Skeletal muscle tissue (tissue), 4 donors: Measurements from ENCODE around the gene ZFC3H1. TPM values are rescaled to one million over a fixed set of nuclear protein-coding genes. Genes with fewer than 3 reads are reported as not detected.

Experiments
- H3K27ac ChIP-seq: one replicate; pipeline ENCODE4 v1.7.0; 2013; ENCODE audit warnings: mild to moderate bottlenecking, low read depth, low read length, inconsistent platforms
- H3K27me3 ChIP-seq, 3 donors: one replicate each; pipeline ENCODE4 v1.7.0; 2013; ENCODE audit warnings: low read length in 3 of 3; ENCODE audit not compliant: control insufficient read depth in 3 of 3, insufficient read depth in 3 of 3
- H3K36me3 ChIP-seq, 3 donors: one replicate each; pipeline ENCODE4 v1.7.0; 2013; ENCODE audit warnings: low read length in 3 of 3; ENCODE audit not compliant: control insufficient read depth in 3 of 3, insufficient read depth in 3 of 3
- H3K4me1 ChIP-seq, 3 donors: one replicate each; pipeline ENCODE4 v1.7.0; 2013; ENCODE audit warnings: low read length in 3 of 3, mild to moderate bottlenecking in 3 of 3; ENCODE audit not compliant: control insufficient read depth in 3 of 3, insufficient read depth in 3 of 3
- H3K4me3 ChIP-seq, 3 donors: one replicate each; pipeline ENCODE4 v1.7.0; 2013; ENCODE audit warnings: low read length in 3 of 3
- H3K9ac ChIP-seq, 3 donors: one replicate each; pipeline ENCODE4 v1.7.0; 2013; ENCODE audit warnings: low read length in 3 of 3, mild to moderate bottlenecking in 3 of 3, moderate library complexity in 2 of 3, low read depth in 1 of 3
- H3K9me3 ChIP-seq, 3 donors: one replicate each; pipeline ENCODE4 v1.7.0; 2013; ENCODE audit warnings: low read length in 3 of 3; ENCODE audit not compliant: control insufficient read depth in 3 of 3
- total RNA-seq: library from RNA; depleted of rRNA; stranded (reverse); fragments of >200 nt; gene quantifications from one replicate; pipeline ENCODE4 v1.2.3, GENCODE V29; 2014
- donor health status: Osteomylitis.

Gene ZFC3H1
- total RNA-seq, 1 donor from 2014 or later = 25.1 TPM

- no peak overlapping the region for H3K9ac ChIP-seq
- no peaks in the 10 kb centered on the region for H3K9me3 ChIP-seq
- no peaks in the 10 kb centered on the region for H3K27me3 ChIP-seq
- no peaks in the 10 kb centered on the region for H3K36me3 ChIP-seq
- H3K4me1 ChIP-seq = peaks cover 12% of the 10 kb centered on the region in 3 donors
- H3K27ac ChIP-seq = no peak overlapping the region
- peak overlapping the region in 1 of 3 donors; percentile 17 for H3K4me3 ChIP-seq
Observed at GRCh38 chr12:71684081-71684480, 20.4 kb upstream of the ZFC3H1 start.

GRCh38 chr12:71683633-71684032, 20.0 kb upstream of the ZFC3H1 start:
- Histone ChIP-seq H3K36me3 (no peaks in the 10 kb centered on the region), H3K27ac (no peak overlapping the region), H3K9ac (no peak overlapping the region), H3K9me3 (no peaks in the 10 kb centered on the region), H3K27me3 (no peaks in the 10 kb centered on the region), H3K4me3 (no peak overlapping the region), H3K4me1 (peaks cover 9 to 12% (median 11%) of the 10 kb centered on the region in 3 donors)

GRCh38 chr12:71682466-71682865, 18.8 kb upstream of the ZFC3H1 start:
- no peak overlapping the region for H3K27ac ChIP-seq
- H3K4me3 ChIP-seq = no peak overlapping the region
- no peak overlapping the region for H3K9ac ChIP-seq
- H3K4me1 ChIP-seq = peaks cover 2 to 6% (median 5%) of the 10 kb centered on the region in 3 donors
- H3K36me3 ChIP-seq = no peaks in the 10 kb centered on the region
- no peaks in the 10 kb centered on the region for H3K9me3 ChIP-seq
- no peaks in the 10 kb centered on the region for H3K27me3 ChIP-seq

- Histone ChIP-seq H3K27ac (no peak overlapping the region), H3K9ac (no peak overlapping the region), H3K9me3 (no peaks in the 10 kb centered on the region), H3K4me3 (no peak overlapping the region), H3K4me1 (no peaks in the 10 kb centered on the region), H3K36me3 (peaks cover 0 to 3% (median 0%) of the 10 kb centered on the region in 3 donors), H3K27me3 (no peaks in the 10 kb centered on the region)
Observed at GRCh38 chr12:71671816-71672215, 8.2 kb upstream of the ZFC3H1 start.

- H3K4me3 ChIP-seq = no peak overlapping the region
- H3K9me3 ChIP-seq = no peaks in the 10 kb centered on the region
- H3K4me1 ChIP-seq = no peaks in the 10 kb centered on the region
- no peaks in the 10 kb centered on the region for H3K27me3 ChIP-seq
- H3K9ac ChIP-seq = no peak overlapping the region
- H3K36me3 ChIP-seq = no peaks in the 10 kb centered on the region
- H3K27ac ChIP-seq = no peak overlapping the region
Observed at GRCh38 chr12:71671311-71671710, 7.7 kb upstream of the ZFC3H1 start.

- Histone ChIP-seq H3K4me3 (no peak overlapping the region), H3K27ac (no peak overlapping the region), H3K9ac (no peak overlapping the region), H3K36me3 (no peaks in the 10 kb centered on the region), H3K9me3 (no peaks in the 10 kb centered on the region), H3K27me3 (no peaks in the 10 kb centered on the region), H3K4me1 (peaks cover 11 to 23% (median 17%) of the 10 kb centered on the region in 3 donors)
Observed at GRCh38 chr12:71666259-71666658, 2.6 kb upstream of the ZFC3H1 start.

GRCh38 chr12:71665090-71665463, 1.4 kb upstream of the ZFC3H1 start:
- H3K27ac ChIP-seq = peak overlapping the region; percentile 96
- H3K4me3 ChIP-seq = peak overlapping the region; percentile 96 to 99 (median 99)
- H3K4me1 ChIP-seq = peaks cover 11 to 23% (median 17%) of the 10 kb centered on the region in 3 donors
- no peaks in the 10 kb centered on the region for H3K9me3 ChIP-seq
- H3K27me3 ChIP-seq = no peaks in the 10 kb centered on the region
- H3K9ac ChIP-seq = peak overlapping the region; percentile 95 to 97 (median 96)
- H3K36me3 ChIP-seq = no peaks in the 10 kb centered on the region

- Histone ChIP-seq H3K27me3 (no peaks in the 10 kb centered on the region), H3K4me3 (peak overlapping the region; percentile 96 to 99 (median 99)), H3K4me1 (peaks cover 11 to 23% (median 17%) of the 10 kb centered on the region in 3 donors), H3K27ac (peak overlapping the region; percentile 96), H3K9ac (peak overlapping the region; percentile 95 to 97 (median 96)), H3K9me3 (no peaks in the 10 kb centered on the region), H3K36me3 (peaks cover under 1 to 3% (median 2%) of the 10 kb centered on the region in 3 donors)
Observed at GRCh38 chr12:71664411-71665089, 902 bp upstream of the ZFC3H1 start.

- H3K27me3 ChIP-seq = no peaks in the 10 kb centered on the region
- peaks cover 2 to 13% (median 11%) of the 10 kb centered on the region in 3 donors for H3K36me3 ChIP-seq
- H3K9ac ChIP-seq = peak overlapping the region; percentile 95 to 97 (median 96)
- H3K9me3 ChIP-seq = no peaks in the 10 kb centered on the region
- peaks cover 11 to 23% (median 17%) of the 10 kb centered on the region in 3 donors for H3K4me1 ChIP-seq
- H3K4me3 ChIP-seq = peak overlapping the region; percentile 96 to 99 (median 99)
- H3K27ac ChIP-seq = peak overlapping the region; percentile 96
Observed at GRCh38 chr12:71662849-71663560, 643 bp downstream of the ZFC3H1 start.

- H3K4me3 ChIP-seq = peak overlapping the region; percentile 96 to 99 (median 99)
- peaks cover 5 to 16% (median 15%) of the 10 kb centered on the region in 3 donors for H3K36me3 ChIP-seq
- no peaks in the 10 kb centered on the region for H3K27me3 ChIP-seq
- H3K9me3 ChIP-seq = no peaks in the 10 kb centered on the region
- H3K9ac ChIP-seq = peak overlapping the region; percentile 95 to 97 (median 96)
- H3K27ac ChIP-seq = peak overlapping the region; percentile 96
- H3K4me1 ChIP-seq = peaks cover 11 to 23% (median 17%) of the 10 kb centered on the region in 3 donors
Observed at GRCh38 chr12:71661977-71662530, 1.6 kb downstream of the ZFC3H1 start.
